Left ventricle myocardium superior (tissue), 1 donor: ENCODE data around the gene GTF2B. TPM values are rescaled to one million over a fixed set of nuclear protein-coding genes. Genes with fewer than 3 reads are reported as not detected.
"Not testable (repeated sequence)": the region's sequence is repeated elsewhere in the genome, so short reads cannot be mapped to it uniquely, and the experiment has no call there.

Experiments used
- ATAC-seq: fragments of 200-7000 bp; cut with Tn5 transposase; one replicate; pipeline ENCODE4 v1.9.1; 2020; ENCODE audit warnings: mild to moderate bottlenecking, moderate library complexity
- DNase-seq: peaks from one replicate; pipeline ENCODE4 v3.0.0-alpha.2; 2020
- intact Hi-C: fragments of 100-400 bp; cut with micrococcal nuclease; formaldehyde crosslinking; loops from one replicate; pipeline ENCODE4 v1.11.0; 2022
- long read RNA-seq: library from polyadenylated mRNA; unstranded; transcript quantifications from one replicate; pipeline ENCODE4 v2.0.0, GENCODE V29; 2021
- total RNA-seq: library from RNA; stranded (reverse); fragmentation: NEBNext Ultra II Directional; extraction: Animal tissue kit (Norgen Biotek cat#: 25700); gene quantifications from one replicate; pipeline ENCODE4 v1.2.1, GENCODE V29; 2021
- donor health status: DM: no; HTN: yes; CAD: no; lungs with severe emphysema.

The GTF2B gene, protein sequence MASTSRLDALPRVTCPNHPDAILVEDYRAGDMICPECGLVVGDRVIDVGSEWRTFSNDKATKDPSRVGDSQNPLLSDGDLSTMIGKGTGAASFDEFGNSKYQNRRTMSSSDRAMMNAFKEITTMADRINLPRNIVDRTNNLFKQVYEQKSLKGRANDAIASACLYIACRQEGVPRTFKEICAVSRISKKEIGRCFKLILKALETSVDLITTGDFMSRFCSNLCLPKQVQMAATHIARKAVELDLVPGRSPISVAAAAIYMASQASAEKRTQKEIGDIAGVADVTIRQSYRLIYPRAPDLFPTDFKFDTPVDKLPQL
- total RNA-seq: 13.3 TPM
- long read RNA-seq, transcript GTF2B-201 (7 exons, 1,351 nt): major isoform, 18 of 23 reads
- long read RNA-seq, partial matches to known transcripts: 1 of 23 reads
- long read RNA-seq, other reads (novel, unspliced or antisense): 4 of 23 reads

DNA sequence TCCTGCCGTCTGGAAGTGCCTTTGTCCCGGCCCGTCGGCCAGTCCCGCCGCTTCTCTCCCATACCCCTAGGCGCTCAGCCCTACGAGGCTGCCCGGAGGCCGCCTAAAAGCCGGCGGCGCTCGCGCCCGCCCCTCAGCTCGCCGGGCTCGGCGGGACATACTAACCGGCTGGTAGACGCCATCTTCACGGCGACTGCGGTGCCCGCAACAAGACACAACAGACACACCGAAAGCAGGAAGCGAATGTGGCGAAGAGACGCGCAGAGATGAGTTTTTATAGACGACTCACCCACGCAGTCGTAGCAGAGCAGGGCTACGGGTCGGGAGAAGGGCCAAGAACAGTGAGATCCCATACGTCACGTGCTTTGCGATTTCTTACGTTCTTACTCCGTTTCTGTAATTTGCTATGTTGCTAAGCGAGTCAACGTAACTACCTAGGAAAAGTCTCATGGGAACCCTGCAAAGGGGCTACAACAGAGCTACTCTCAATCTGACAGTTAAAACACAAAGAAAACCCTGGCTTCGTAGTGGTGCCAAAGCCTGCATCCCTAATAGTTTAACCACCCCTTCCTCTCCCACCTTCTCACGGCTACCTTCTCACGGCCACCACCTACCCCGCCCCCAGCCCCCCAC is at the start of gene GTF2B:
GTF2B (minus strand) TSS at position 250 of the 633 bp plus-strand sequence; CDS start at position 182, 68 bp downstream.
- intact Hi-C loops: no loop called here
- ATAC-seq (peak; percentile 96), DNase-seq (peak; percentile 91)

DNA sequence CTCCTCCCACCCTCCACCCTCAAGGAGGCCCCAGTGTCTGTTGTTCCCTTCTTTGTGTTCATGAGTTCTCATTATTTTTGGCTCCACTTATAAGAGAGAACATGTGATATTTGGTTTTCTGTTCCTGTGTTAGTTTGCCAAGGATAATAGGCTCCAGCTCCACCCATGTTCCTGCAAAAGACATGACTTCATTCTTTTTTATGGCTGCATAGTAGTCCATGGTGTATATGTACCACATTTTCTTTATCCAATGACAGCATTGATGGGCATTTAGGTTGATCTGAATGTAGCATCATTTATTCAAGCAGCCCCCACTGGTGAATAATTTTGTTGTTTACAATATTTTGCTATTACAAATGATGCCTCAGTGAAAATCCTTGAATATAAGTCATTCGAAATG is 47.2 kb upstream of the GTF2B start:
- intact Hi-C loops, ATAC-seq: not testable (repeated sequence)

DNA sequence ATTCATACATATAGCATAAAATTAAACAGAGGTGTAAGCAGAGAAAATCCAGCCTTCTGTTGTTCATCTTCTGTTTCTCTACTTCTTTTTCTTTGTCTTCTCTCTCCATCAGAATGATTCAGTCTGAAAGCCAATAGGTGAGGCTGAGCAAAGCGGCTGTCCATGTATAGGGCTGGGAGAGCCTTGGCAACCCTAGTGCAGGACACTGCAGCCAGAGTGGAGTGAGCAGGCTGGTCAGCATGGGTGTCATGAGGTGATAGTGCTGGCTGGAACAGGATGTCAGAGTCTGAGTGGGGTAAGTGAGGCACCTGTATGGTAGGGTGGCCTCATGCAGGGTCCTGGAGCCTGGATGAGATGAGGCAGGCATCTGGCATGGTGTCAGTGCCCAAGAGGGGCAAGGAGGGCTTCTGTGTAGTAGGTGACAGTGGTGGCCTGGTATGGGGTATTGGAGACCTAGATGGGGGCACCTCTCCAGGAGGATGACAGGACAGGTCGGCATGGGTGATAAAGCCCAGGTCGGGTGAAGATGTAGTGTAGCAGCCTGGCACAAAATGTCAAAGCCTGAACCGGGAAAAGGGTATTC is 45.5 kb upstream of the GTF2B start:
- DNase-seq (no peak), ATAC-seq (no peak)
- intact Hi-C loops: no loop called here

More for the DNA sequence above, 47.2 kb upstream of the GTF2B start:
- not testable (repeated sequence) for DNase-seq

DNA sequence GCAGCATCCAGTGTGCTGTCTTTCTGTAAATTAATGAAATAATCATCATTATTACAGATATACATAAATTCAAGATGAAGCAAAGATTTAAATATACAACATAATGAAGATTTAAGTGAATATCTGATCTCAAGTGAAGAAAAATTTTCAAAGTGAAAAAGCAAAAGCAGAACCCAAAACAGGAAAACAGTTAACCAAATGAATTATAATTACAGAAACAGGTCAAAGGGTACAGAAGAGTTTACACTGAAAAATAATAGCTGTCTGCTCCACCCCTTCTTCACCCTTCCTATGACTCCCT is 44.8 kb upstream of the GTF2B start:
- intact Hi-C loops: no loop called here
- no peak for DNase-seq
- ATAC-seq: no peak

DNA sequence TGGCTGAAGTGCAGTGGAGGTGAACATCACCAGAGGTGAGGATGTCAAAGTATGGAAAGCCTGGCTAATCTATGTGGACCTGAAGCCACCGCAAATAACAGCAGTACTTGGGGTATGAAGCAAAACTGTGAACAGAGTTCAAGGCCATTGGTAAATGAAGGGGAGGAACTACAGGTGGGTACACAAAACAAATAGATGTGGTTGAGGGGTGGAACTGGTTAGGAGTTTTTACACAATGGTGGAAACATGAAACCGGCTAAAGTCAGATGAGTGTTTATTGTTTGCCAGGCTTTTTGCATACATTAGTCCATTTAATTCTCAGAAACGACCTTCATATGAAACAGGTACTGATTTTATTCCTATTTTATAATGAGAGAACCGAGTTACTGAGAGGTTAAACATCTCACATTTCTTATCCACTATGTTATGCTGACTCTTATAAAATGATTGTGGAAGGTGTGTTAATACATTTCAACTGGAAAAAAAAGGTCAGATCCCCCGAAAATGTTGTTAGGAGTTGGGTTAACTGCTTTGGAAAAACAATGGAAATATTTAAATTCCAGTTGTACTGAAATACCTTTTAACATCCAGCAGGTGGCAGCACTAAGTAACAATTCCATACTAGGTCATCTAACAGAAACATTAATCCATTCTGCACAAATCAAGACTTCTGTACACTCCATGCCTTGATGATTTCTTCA is 44.3 kb upstream of the GTF2B start:
- ATAC-seq (no peak), DNase-seq (no peak)
- intact Hi-C loops: no loop called here

DNA sequence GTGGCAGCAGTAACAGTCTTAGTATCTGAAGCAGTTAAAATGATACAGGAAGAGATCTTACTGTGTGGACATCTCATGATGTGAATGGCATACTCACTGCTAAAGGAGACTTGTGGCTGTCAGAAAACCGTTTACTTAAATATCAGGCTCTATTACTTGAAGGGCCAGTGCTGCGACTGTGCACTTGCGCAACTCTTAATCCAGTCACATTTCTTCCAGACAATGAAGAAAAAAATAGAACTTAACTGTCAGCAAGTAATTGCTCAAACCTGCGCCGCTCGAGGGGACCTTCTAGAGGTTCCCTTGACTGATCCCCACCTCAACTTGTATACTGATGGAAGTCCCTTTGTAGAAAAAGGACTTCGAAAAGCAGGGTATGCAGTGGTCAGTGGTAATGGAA is 38.8 kb upstream of the GTF2B start:
- intact Hi-C loops, DNase-seq, ATAC-seq: not testable (repeated sequence)

DNA sequence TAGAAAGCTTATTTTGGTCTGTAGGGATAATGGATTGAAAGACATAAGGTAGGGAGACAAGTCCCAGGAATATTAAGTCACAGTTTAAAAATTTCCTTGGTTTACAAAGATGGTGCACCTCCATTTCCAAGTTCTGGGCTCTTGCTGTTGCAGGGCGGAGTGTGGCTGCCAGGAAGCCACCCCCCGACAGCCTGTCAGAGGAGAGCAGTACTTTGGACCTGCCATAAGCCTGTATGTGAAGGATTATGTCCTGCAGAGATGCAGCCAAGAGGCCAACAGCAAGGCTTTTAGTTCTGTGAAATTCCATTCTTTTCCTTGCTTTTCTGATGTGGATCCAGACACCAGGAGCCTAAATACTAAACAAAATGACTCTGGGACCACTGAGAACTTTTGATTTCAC is 31.9 kb upstream of the GTF2B start:
- ATAC-seq (no peak), DNase-seq (no peak)
- intact Hi-C loops: no loop called here

DNA sequence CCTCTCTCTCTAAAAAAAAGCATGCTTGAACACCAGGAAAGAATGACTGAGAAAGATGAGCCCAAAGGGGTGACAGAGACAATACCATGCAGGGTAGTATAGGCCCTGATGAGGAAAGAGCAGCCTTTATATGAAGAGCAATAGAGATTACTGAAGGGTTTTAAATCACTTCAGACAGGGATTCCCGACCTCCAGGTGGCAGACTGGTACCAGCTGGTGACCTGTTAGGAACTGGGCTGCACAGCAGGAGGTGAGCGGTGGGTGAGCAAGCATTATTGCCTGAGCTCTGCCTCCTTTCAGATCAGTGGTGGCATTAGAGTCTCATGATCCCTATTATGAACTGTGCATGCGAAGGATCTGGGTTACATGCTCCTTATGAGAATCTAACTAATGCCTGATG is 30.8 kb upstream of the GTF2B start:
- intact Hi-C loops: no loop called here
- DNase-seq: no peak
- ATAC-seq: no peak

DNA sequence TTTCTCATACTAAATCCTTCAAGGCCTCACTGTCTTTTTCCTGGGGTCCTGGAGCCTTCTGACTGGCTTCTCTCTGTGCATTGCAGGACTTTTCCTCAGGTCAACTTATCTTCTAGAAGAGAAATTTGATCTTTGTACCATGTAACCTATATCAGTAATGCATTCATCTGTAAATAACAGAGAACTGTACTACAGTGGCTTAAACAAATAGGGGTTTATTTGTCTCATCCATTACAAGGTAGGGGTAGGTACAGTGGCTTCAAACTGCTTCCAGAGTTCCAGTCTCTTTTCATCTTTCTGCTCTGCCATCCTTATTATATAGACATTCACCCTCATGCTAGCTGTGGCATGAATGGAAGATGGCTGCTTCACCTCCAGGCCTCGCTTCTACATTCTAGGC is 29.5 kb upstream of the GTF2B start:
- intact Hi-C loops: no loop called here
- no peak for ATAC-seq
- no peak for DNase-seq

DNA sequence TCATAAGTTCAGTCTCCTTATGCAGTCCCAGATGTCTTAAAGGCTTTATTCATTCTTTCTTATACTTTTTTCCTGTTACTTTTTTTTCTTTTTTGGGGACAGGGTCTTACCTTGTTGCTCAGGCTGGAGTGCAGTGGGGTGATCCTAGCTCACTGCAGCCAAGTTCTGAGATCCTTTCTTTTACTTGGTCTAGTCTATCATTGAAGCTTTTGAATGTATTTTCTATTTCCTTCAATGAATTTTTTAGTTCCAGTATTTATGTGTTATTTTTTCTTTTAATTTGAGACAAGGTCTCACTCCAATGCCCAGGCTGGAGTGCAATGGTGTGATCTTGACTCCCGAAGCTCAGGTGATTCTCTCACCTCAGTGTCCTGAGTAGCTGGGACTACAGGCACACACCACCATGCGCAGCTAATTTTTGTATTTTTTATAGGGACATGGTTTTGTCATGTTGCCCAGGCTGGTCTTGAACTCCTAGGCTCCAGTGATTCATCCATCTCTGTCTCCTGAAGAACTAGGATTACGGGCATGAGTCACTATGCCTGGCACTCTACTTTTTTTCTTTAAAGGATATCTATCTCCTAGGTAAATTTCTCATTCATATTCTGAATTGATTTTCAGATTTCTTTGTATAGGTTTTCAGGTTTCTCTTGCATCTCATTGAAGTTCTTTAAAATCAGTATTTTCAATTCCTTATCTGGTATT is 26.1 kb upstream of the GTF2B start:
- ATAC-seq (no peak), DNase-seq (no peak)
- intact Hi-C loops: no loop called here

DNA sequence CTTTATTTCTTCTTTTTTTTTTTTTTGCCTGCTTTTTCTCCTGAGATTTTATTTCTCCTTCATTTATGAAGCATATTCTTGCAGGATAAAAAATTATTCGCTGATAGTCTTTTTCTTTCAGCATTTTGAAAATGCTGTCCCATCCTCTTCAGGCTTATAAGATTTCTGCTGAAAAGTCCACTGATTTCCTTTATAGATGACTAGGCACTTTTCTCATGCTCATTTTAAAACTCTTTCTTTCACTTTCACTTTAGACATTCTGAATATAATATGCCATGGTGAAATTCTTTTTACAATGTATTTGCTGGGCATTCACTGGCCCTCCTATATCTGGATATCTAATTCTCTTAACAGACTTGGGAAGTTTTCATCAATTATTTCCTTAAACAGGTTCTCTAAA is 25.5 kb upstream of the GTF2B start:
- ATAC-seq (no peak), DNase-seq (no peak)
- intact Hi-C loops: no loop called here

DNA sequence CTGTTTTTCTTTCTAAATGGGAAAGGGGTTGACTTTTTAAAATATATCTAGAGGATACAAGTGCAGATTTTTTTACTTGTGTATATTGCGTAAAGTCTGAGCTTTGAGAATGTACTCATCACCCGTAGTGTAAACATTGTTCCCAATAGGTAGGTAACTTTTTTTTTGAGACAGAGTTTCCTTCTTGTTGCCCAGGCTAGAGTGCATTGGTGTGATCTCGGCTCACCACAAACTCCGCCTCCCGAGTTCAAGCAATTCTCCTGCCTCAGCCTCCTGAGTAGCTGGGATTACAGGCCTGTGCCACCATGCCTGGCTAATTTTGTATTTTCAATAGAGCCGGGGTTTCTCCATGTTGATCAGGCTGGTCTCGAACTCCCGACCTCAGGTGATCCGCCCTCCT is 20.4 kb upstream of the GTF2B start:
- ATAC-seq, intact Hi-C loops, DNase-seq: not testable (repeated sequence)

DNA sequence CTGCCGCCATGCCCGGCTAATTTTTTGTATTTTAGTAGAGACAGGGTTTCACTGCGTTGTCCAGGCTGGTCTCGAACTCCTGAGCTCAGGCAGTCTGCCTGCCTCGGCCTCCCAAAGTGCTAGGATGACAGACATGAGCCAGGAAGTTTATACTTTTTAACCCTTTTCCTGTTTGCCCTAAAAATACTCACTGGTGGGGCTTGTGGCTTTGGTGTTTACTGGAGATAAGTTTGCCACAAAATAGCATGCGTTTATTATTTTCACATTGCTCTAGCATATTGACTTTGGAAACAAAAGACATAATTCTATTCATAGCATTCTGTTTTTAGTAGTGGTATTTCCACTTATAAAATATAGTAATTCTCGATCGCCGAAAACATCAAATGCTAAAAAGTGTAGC is 19.8 kb upstream of the GTF2B start:
- DNase-seq: no peak
- intact Hi-C loops: no loop called here
- ATAC-seq: no peak

DNA sequence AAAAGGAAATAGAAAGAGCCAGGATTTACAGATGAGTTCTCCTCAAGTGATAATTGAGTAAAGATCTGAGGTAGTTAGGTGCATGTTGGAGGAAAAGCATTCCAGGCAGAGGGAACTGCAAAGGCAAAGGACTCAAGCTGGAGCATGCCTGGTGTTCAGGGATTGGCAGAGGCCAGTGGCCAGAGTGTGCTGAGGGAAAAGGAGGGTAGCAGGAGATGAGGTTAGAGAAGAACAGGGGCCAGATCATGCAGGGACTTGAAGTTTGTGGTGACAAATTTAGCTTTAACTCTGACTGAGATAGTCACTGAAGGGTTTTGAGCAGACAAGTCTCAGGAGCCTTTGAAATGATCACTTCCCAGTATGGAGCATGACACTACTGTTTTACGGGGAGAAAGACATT is 19.0 kb upstream of the GTF2B start:
- ATAC-seq (no peak), DNase-seq (no peak)
- intact Hi-C loops: no loop called here

DNA sequence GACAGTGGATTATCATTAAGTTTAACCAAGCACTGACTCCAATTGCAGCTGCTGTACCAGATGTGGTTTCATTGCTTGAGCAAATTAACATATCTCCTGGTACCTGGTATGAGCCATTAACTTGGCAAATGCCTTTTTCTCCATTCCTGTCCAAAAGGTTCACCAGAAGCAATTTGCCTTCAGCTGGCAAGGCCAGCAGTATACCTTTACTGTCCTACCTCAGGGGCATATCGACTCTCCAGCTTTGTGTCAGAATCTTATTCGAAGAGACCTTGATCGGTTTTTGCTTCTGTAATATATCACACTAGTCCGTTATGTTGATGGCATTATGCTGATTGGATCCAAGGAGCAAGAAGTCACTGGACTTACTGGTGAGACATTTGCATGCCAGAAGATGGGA is 9.5 kb upstream of the GTF2B start:
- ATAC-seq: no peak
- no peak for DNase-seq
- intact Hi-C loops: no loop called here

DNA sequence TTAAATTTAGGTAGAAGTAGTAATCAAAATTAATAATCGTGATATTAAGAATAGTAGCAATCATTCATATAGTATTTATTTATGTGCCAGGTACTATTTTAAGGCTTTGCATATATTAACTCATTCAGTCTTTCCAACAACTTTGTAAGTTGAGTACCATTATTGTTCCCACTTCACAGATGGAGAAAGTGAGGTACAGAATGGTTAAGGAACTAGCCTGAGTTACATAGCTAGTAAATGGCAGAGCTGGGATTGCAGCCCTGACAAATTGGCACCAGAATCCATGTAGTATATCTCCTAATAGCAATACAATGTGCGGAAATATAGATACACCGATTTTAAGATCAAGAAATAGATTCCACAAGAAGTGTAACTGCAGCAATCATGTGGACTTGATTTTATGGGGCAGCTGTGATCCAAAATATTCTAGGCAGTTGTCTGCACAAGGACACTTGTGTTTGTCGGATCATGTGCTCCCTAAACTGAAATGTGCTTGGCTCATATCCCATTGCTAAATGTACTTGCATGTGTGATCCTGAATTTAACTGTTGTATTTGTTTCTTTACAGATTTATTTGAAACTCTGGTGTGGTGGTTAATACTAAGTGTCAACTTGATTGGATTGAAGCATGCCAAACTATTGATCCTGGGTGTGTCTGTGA is 5.8 kb upstream of the GTF2B start:
- peak; percentile 54 for ATAC-seq
- intact Hi-C loops: no loop called here
- DNase-seq: no peak

DNA sequence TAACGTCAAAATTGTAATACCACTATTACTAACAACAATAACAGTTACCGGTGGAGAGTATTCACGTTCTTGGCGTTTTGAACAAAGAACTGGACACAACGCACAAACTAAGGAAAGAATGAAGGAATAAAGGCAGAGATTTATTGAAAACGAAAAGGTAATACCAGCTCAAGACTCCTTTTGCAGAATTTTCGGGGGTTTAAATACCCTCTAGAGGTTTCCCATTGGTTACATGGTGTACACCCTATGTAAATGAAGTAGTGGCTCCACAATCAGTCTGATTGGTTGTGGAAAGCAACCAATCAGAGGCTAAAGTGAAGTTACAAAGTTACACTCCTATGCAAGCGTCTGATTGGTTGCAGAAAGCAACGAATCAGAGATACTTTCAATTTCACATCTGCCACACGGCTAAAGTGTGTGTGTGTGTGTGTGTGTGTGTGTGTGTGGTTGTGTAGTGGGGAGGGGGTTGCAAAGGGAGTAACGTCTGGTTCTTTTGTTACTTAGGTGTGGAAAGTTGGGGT is 1.1 kb upstream of the GTF2B start:
- no peak for ATAC-seq
- DNase-seq: no peak
- intact Hi-C loops: no loop called here

DNA sequence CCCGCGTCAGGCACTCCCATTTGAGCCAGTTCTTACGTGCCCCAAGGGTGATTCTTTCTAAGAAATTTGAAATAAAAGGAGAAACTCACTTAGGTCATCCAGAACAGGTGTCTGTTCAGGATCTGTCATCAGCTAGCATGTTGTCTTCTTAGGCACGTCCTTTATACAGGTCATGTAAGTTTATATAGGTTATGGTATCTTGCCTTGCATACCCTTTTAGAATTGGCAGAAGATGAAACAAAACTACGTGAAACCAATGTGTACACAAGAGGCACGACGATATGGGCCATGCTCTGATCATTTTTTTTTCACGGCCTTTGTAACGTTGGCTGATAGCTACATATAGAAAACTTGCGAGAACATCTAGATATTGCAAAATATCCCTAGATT is 579 bp upstream of the GTF2B start:
- intact Hi-C loops: no loop called here
- ATAC-seq (peak; percentile 14), DNase-seq (no peak)
